HEK293 (cell line): ENCODE measurements around the gene TPSD1.

Experiments
- BCL11A ChIP-seq: fragments of 450-650 bp; formaldehyde crosslinking; IDR thresholded peaks from 2 replicates; pipeline ENCODE4 v1.5.1; 2016; ENCODE audit warnings: low read depth, missing biosample characterization, missing genetic modification characterization
- CTCF ChIP-seq: fragments of 450-650 bp; formaldehyde crosslinking; IDR thresholded peaks from 2 replicates; pipeline ENCODE4 v1.5.1; 2016; ENCODE audit warnings: missing biosample characterization, missing genetic modification characterization
- REPIN1 ChIP-seq: fragments of 450-650 bp; formaldehyde crosslinking; IDR thresholded peaks from 2 replicates; pipeline ENCODE4 v1.5.1; 2017; ENCODE audit warnings: missing biosample characterization, missing genetic modification characterization, low read depth
- SCRT1 ChIP-seq: fragments of 450-650 bp; formaldehyde crosslinking; IDR thresholded peaks from 2 replicates; pipeline ENCODE4 v1.5.1; 2016; ENCODE audit warnings: missing biosample characterization, missing genetic modification characterization, borderline replicate concordance
- ZBTB20 ChIP-seq: fragments of 450-650 bp; formaldehyde crosslinking; IDR thresholded peaks from 2 replicates; pipeline ENCODE4 v1.5.1; 2016; ENCODE audit warnings: missing biosample characterization, missing genetic modification characterization
- ZNF133 ChIP-seq: fragments of 450-650 bp; formaldehyde crosslinking; IDR thresholded peaks from 2 replicates; pipeline ENCODE4 v1.5.1; 2016; ENCODE audit warnings: missing biosample characterization, missing genetic modification characterization
- ZNF175 ChIP-seq: fragments of 450-650 bp; formaldehyde crosslinking; IDR thresholded peaks from 2 replicates; pipeline ENCODE4 v1.5.1; 2016; ENCODE audit warnings: missing biosample characterization, missing genetic modification characterization
- ZNF18 ChIP-seq: fragments of 450-650 bp; formaldehyde crosslinking; IDR thresholded peaks from 2 replicates; pipeline ENCODE4 v1.5.1; 2016; ENCODE audit warnings: missing biosample characterization, missing genetic modification characterization
- ZNF266 ChIP-seq: fragments of 450-650 bp; formaldehyde crosslinking; IDR thresholded peaks from 2 replicates; pipeline ENCODE4 v1.5.1; 2016; ENCODE audit warnings: missing biosample characterization, missing genetic modification characterization, low read depth
- ZNF449 ChIP-seq: fragments of 450-650 bp; formaldehyde crosslinking; IDR thresholded peaks from 2 replicates; pipeline ENCODE4 v1.5.1; 2017; ENCODE audit warnings: missing biosample characterization, mild to moderate bottlenecking, missing genetic modification characterization, moderate library complexity
- ZNF585B ChIP-seq: fragments of 450-650 bp; formaldehyde crosslinking; IDR thresholded peaks from 2 replicates; pipeline ENCODE4 v1.5.1; 2016; ENCODE audit warnings: missing biosample characterization, missing genetic modification characterization
- ZNF596 ChIP-seq: fragments of 450-650 bp; IDR thresholded peaks from 2 replicates; pipeline ENCODE4 v1.5.0; 2018; ENCODE audit warnings: missing biosample characterization, mild to moderate bottlenecking, missing genetic modification characterization, moderate library complexity
- ZNF639 ChIP-seq: fragments of 450-650 bp; formaldehyde crosslinking; IDR thresholded peaks from 2 replicates; pipeline ENCODE4 v1.5.1; 2016; ENCODE audit warnings: missing biosample characterization, missing genetic modification characterization
- ZXDB ChIP-seq: fragments of 450-650 bp; formaldehyde crosslinking; IDR thresholded peaks from 2 replicates; pipeline ENCODE4 v1.5.1; 2016; ENCODE audit warnings: missing biosample characterization, missing genetic modification characterization

- TF ChIP-seq SCRT1 (tag by site-specific recombination) (no peak), ZNF449 (tag by site-specific recombination) (no peak), REPIN1 (no peak), ZBTB20 (tag by site-specific recombination) (no peak), CTCF (tag by site-specific recombination) (no peak), BCL11A (tag by site-specific recombination) (no peak), ZNF585B (tag by site-specific recombination) (no peak), ZNF175 (tag by site-specific recombination) (no peak), ZNF133 (no peak), ZXDB (tag by site-specific recombination) (no peak), ZNF639 (tag by site-specific recombination) (no peak), ZNF266 (tag by site-specific recombination) (no peak), ZNF596 (no peak), ZNF18 (tag by site-specific recombination) (peak; percentile 87)
These were observed 17.9 kb upstream of the TPSD1 start for GRCh38 chr16:1237990-1238389.
